Small intestine (tissue), 7 donors: ENCODE measurements around the gene MCF2L2. TPM values are rescaled to one million over a fixed set of nuclear protein-coding genes. Genes with fewer than 3 reads are reported as not detected.
A peak's percentile ranks its signal among the peaks of the same experiment; 100 is the strongest.

Experiments used
- DNase-seq, 2 donors: peaks; one replicate each; pipeline versions ENCODE4 v3.0.0 to v3.0.0-alpha.2; 2013
- FAIRE-seq: peaks from 2 replicates; lab custom pipeline; 2012; peaks lifted over from hg19 to GRCh38; lab: Jason Lieb, UNC
- H3K27ac ChIP-seq, 3 donors: one replicate each; pipeline ENCODE4 v1.5.1; 2013; ENCODE audit warnings: low read length in 2 of 3, mild to moderate bottlenecking in 2 of 3, control low read depth in 1 of 3, inconsistent platforms in 1 of 3, low read depth in 1 of 3, moderate library complexity in 1 of 3
- H3K27me3 ChIP-seq, 3 donors: one replicate each; pipeline ENCODE4 v1.6.1; 2013; ENCODE audit warnings: low read length in 3 of 3, inconsistent platforms in 1 of 3; ENCODE audit not compliant: control insufficient read depth in 3 of 3, insufficient read depth in 3 of 3
- H3K36me3 ChIP-seq, 3 donors: one replicate each; pipeline ENCODE4 v1.6.1; 2013; ENCODE audit warnings: low read length in 3 of 3, inconsistent platforms in 1 of 3, low read depth in 1 of 3, mild to moderate bottlenecking in 1 of 3, moderate library complexity in 1 of 3; ENCODE audit not compliant: control insufficient read depth in 3 of 3, insufficient read depth in 2 of 3
- H3K4me1 ChIP-seq, 3 donors: one replicate each; pipeline ENCODE4 v1.6.1; 2013; ENCODE audit warnings: low read length in 2 of 3, inconsistent platforms in 1 of 3, low read depth in 1 of 3, mild to moderate bottlenecking in 1 of 3, moderate library complexity in 1 of 3; ENCODE audit not compliant: control insufficient read depth in 3 of 3, insufficient read depth in 2 of 3
- H3K4me3 ChIP-seq, 3 donors: one replicate each; pipeline ENCODE4 v1.5.1; 2013; ENCODE audit warnings: low read length in 3 of 3, control low read depth in 1 of 3, inconsistent platforms in 1 of 3, low read depth in 1 of 3, mild to moderate bottlenecking in 1 of 3, moderate library complexity in 1 of 3
- H3K9me3 ChIP-seq, 2 donors: one replicate each; pipeline ENCODE4 v1.6.1; 2013; ENCODE audit warnings: low read depth in 1 of 2, low read length in 1 of 2; ENCODE audit not compliant: control insufficient read depth in 2 of 2, insufficient read depth in 1 of 2
- WGBS, 3 donors: extraction: QIAGEN DNeasy Blood & Tissue Kit; methylation state at CpG; one replicate each; pipeline ENCODE4 v1.1.7; 2013; 5-methylcytosine and 5-hydroxymethylcytosine counted together
- polyA plus RNA-seq, 4 donors: library from polyadenylated mRNA; stranded (reverse) in 3 of 4; unstranded in 1 of 4; fragments of 200-250 nt in 3 of 4; fragments of 120-200 nt in 1 of 4; gene quantifications; one replicate each; pipeline versions ENCODE4 v1.2.1 to v1.2.3, GENCODE V29; 2013
- donor health status: healthy with polysubstance abuse.
- donor health status: control.
- donor health status: control.
- donor health status: Bipolar disorder and iron deficiency.
- donor health status: healthy.

The MCF2L2 gene
- polyA plus RNA-seq, 4 donors: 1.1 to 1.3 (median 1.2) TPM; not detected in 1

- peak overlapping the region in 1 of 3 donors; percentile 17 for H3K27ac ChIP-seq
- DNase-seq (peak; percentile 84 to 85), FAIRE-seq (no peak)
- peaks cover 0 to 3% (median 0%) of the 10 kb centered on the region in 3 donors for H3K4me1 ChIP-seq
- H3K4me3 ChIP-seq: no peak overlapping the region
- WGBS, 3 donors: 60 to 63% (median 61%) methylated on average over 11 of the region's 11 CpGs
- no peaks in the 10 kb centered on the region for H3K9me3 ChIP-seq
- no peaks in the 10 kb centered on the region for H3K27me3 ChIP-seq
- H3K36me3 ChIP-seq: no peaks in the 10 kb centered on the region
Measured at GRCh38 chr3:183385698-183386613, 42.5 kb downstream of the MCF2L2 start.

DNA sequence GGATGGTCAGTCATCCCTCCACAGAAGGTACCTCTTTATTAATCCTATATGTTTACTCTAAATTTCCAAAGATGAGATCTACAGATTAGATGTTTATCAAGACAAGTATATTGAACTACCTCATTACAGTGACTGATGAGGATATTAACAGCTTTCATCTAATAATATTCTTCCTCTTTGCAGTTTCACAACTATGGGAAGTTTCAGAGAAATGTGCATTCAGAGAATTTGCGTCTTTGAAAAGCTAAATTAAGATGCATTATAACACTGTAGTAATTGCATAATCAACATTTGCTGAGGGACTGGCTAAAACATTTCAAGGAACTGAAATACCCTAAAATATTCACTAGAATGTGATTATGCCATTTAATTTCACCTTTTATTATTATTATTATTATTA is 46.7 kb downstream of the MCF2L2 start:
- 78 to 90% (median 80%) methylated on average over 1 of the region's 1 CpG for WGBS, 3 donors
- no peak overlapping the region for H3K4me3 ChIP-seq
- no peaks in the 10 kb centered on the region for H3K9me3 ChIP-seq
- H3K27ac ChIP-seq: no peak overlapping the region
- FAIRE-seq: no peak
- DNase-seq: no peak
- H3K36me3 ChIP-seq: no peaks in the 10 kb centered on the region
- no peaks in the 10 kb centered on the region for H3K27me3 ChIP-seq
- H3K4me1 ChIP-seq: peaks cover 0 to 17% (median 0%) of the 10 kb centered on the region in 3 donors

DNA sequence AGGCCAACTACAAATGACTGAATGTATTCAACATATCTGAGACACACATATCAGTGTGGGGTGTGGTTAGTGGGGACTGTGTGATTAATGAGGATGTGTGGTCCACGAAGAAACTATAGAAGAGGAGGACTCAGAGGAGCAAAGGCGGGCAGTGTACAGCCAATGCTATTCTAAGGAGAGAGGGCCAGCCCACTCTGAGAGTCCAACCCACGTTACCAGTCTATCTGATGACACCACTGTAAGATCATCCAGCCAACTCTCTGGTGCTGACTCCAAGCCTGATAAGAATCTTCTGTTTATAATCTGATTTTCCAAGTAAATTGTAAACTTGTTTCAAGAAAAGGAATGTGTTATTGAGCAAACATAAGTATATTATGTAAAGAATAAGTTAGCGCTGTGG is 47.2 kb downstream of the MCF2L2 start:
- no peaks in the 10 kb centered on the region for H3K36me3 ChIP-seq
- WGBS, 3 donors: 61 to 70% (median 67%) methylated on average over 4 of the region's 4 CpGs

DNA sequence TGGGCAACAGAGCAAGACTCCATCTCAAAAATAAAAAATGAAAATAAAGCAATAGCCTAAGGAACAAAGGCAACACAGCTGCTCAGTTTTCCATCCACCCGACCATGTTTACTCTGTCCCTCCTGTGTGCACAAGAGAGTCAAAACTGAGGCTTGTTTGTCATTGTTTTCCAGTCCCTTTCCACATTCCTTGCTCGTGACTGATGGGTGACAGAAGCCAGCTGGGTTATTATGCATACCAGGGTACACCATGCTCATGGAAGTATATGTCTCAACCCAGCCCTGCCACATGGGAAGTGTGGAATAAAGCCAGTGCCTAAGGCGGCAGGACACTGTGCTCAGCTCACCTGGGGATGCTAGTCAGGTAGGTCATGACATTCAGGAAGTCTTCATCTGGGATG is 49.5 kb downstream of the MCF2L2 start:
- H3K9me3 ChIP-seq: no peaks in the 10 kb centered on the region

More for the DNA sequence above, 47.2 kb downstream of the MCF2L2 start:
- Histone ChIP-seq H3K4me3 (no peak overlapping the region), H3K4me1 (peaks cover 0 to 17% (median 0%) of the 10 kb centered on the region in 3 donors), H3K9me3 (no peaks in the 10 kb centered on the region), H3K27ac (no peak overlapping the region), H3K27me3 (no peaks in the 10 kb centered on the region)
- FAIRE-seq (no peak), DNase-seq (no peak)

GRCh38 chr3:183378545-183378944 is 49.9 kb downstream of the MCF2L2 start:
- 92 to 98% (median 96%) methylated on average over 12 of the region's 12 CpGs for WGBS, 3 donors
- Histone ChIP-seq H3K36me3 (no peaks in the 10 kb centered on the region), H3K4me1 (peaks cover 0 to 26% (median 0%) of the 10 kb centered on the region in 3 donors), H3K27ac (no peak overlapping the region), H3K9me3 (no peaks in the 10 kb centered on the region), H3K27me3 (no peaks in the 10 kb centered on the region), H3K4me3 (no peak overlapping the region)
- FAIRE-seq (no peak), DNase-seq (no peak)

More for the DNA sequence above, 49.5 kb downstream of the MCF2L2 start:
- WGBS, 3 donors: 74 to 84% (median 81%) methylated on average over 3 of the region's 3 CpGs
- Histone ChIP-seq H3K27ac (no peak overlapping the region), H3K27me3 (no peaks in the 10 kb centered on the region), H3K4me3 (no peak overlapping the region), H3K4me1 (peaks cover 0 to 26% (median 0%) of the 10 kb centered on the region in 3 donors), H3K36me3 (no peaks in the 10 kb centered on the region)
- DNase-seq (no peak), FAIRE-seq (no peak)

DNA sequence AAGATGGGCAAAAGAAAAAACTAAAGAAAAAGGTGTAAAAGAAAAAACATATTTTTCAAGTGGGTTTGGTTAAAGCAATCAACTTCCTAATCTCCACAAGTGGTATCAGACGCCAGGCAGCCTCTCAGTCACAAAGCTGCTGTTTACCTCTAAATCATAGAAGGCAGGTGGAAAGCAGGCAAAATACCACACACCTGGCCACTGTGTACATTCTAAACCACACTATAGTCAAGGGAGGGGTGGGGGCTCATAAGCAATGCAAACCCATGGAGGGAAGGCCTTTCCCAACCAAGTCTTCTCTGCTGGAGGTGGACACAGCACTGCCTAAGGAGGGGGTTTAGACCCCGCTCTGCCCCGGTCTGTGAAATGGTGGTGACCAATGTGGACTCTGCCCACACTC is 50.4 kb downstream of the MCF2L2 start:
- FAIRE-seq (no peak), DNase-seq (no peak)
- H3K4me1 ChIP-seq: peaks cover 0 to 26% (median 0%) of the 10 kb centered on the region in 3 donors
- no peaks in the 10 kb centered on the region for H3K27me3 ChIP-seq
- peak overlapping the region in 1 of 3 donors; percentile 33 for H3K27ac ChIP-seq
- WGBS, 3 donors: 85 to 94% (median 86%) methylated on average over 3 of the region's 3 CpGs
- no peak overlapping the region for H3K4me3 ChIP-seq
- H3K36me3 ChIP-seq: no peaks in the 10 kb centered on the region
- no peaks in the 10 kb centered on the region for H3K9me3 ChIP-seq

DNA sequence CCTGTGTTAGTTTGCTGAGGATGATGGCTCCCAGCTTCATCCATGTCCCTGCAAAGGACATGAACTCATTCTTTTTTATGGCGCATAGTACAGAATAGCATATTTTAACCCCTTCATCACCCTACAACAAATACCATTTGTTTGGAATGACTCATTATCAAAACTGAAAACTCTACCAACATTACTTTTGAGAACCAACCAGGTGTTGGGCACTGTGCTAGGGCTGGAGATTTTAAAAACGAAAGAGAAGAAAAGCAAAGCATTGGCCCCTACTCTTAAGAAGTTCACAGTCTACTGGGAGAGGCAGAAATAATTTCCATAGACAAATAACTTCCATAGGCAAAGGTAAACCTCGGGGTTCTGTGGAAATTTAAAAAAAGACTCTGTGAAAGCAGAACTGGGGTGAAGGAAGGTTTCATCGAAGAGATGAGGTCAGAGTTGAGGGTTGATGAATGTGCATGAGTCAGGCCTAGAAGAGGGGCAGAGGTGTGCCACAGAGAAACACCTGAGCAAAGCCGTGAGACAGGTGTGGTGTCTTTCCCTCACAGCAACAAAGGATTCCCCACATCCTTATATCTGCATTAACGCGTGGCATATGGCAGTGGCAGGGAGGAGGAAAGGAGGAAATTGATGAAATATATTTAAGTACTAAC is 51.0 kb downstream of the MCF2L2 start:
- FAIRE-seq (no peak), DNase-seq (peak in 1 of 2 donors; percentile 43)
- no peak overlapping the region for H3K4me3 ChIP-seq
- 45 to 59% (median 56%) methylated on average over 7 of the region's 7 CpGs for whole genome bisulfite sequencing, 3 donors
- H3K4me1 ChIP-seq: peaks cover 0 to 26% (median 0%) of the 10 kb centered on the region in 3 donors
- H3K9me3 ChIP-seq: no peaks in the 10 kb centered on the region
- H3K36me3 ChIP-seq: no peaks in the 10 kb centered on the region
- H3K27ac ChIP-seq: peak overlapping the region in 1 of 3 donors; percentile 44
- no peaks in the 10 kb centered on the region for H3K27me3 ChIP-seq

DNA sequence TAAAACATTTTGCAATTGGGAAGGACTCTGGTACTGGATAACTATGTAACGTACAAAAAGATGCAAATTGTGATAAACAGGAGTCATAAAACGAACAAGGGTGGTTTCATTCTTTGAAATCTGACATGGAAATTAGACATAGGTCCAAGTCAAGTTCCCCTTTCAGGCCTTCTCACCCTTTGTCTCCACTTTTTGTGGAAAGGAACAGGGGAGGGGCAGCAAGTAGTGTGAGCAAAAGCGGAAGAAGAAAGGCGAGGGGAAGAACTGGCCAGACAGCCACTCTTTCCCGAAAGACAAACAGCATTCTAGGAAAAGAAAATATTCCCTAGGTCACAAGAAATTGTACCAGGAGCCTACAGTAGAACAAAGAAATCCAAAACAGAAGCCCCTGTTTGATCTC is 52.6 kb downstream of the MCF2L2 start:
- FAIRE-seq (no peak), DNase-seq (no peak)
- 31 to 54% (median 50%) methylated on average over 5 of the region's 5 CpGs for WGBS, 3 donors
- Histone ChIP-seq H3K4me3 (no peak overlapping the region), H3K27me3 (no peaks in the 10 kb centered on the region), H3K27ac (no peak overlapping the region), H3K9me3 (no peaks in the 10 kb centered on the region), H3K4me1 (peaks cover 0 to 22% (median 0%) of the 10 kb centered on the region in 3 donors), H3K36me3 (no peaks in the 10 kb centered on the region)
